GM19324 (cell line): ENCODE results near the gene LYSMD3.

Experiments
- ATAC-seq: cut with Tn5 transposase; IDR thresholded peaks from one replicate; pipeline ENCODE4 v1.9.1; 2021; ENCODE audit warnings: mild to moderate bottlenecking, moderate library complexity; ENCODE audit not compliant: unreplicated experiment, low FRiP score

The LYSMD3 gene

GRCh38 chr5:90484540-90484939 lies 44.8 kb downstream of the LYSMD3 start:
- no peak for ATAC-seq

- ATAC-seq, result no peak
Measured at GRCh38 chr5:90483206-90483605, 46.2 kb downstream of the LYSMD3 start.

- no peak for ATAC-seq
Measured at GRCh38 chr5:90480699-90481098, 48.7 kb downstream of the LYSMD3 start.

GRCh38 chr5:90479611-90480385 lies 49.6 kb downstream of the LYSMD3 start:
- ATAC-seq, result no peak

- ATAC-seq, result no peak
Measured at GRCh38 chr5:90477621-90478215, 51.7 kb downstream of the LYSMD3 start.

- ATAC-seq, result no peak
Measured at GRCh38 chr5:90477073-90477472, 52.3 kb downstream of the LYSMD3 start.

- no peak for ATAC-seq
Measured at GRCh38 chr5:90476391-90476790, 53.0 kb downstream of the LYSMD3 start.

- no peak for ATAC-seq
Measured at GRCh38 chr5:90475436-90475980, 53.9 kb downstream of the LYSMD3 start.

GRCh38 chr5:90474235-90475107 lies 54.9 kb downstream of the LYSMD3 start, which contains the start of the genes MBLAC2 and POLR3G:
Gene MBLAC2 (minus strand): TSS chr5:90474771. CDS start chr5:90474292, 479 bp downstream.
Gene POLR3G (plus strand): TSS chr5:90474864. CDS start chr5:90485568, 10,704 bp downstream.
- peak; percentile 87 for ATAC-seq

- ATAC-seq, result peak; percentile 14
Measured at GRCh38 chr5:90473396-90474234, 55.8 kb downstream of the LYSMD3 start.

GRCh38 chr5:90472783-90473395 lies 56.5 kb downstream of the LYSMD3 start:
- ATAC-seq, result no peak
